Measurements from ENCODE around the gene GIMAP6.

DNA sequence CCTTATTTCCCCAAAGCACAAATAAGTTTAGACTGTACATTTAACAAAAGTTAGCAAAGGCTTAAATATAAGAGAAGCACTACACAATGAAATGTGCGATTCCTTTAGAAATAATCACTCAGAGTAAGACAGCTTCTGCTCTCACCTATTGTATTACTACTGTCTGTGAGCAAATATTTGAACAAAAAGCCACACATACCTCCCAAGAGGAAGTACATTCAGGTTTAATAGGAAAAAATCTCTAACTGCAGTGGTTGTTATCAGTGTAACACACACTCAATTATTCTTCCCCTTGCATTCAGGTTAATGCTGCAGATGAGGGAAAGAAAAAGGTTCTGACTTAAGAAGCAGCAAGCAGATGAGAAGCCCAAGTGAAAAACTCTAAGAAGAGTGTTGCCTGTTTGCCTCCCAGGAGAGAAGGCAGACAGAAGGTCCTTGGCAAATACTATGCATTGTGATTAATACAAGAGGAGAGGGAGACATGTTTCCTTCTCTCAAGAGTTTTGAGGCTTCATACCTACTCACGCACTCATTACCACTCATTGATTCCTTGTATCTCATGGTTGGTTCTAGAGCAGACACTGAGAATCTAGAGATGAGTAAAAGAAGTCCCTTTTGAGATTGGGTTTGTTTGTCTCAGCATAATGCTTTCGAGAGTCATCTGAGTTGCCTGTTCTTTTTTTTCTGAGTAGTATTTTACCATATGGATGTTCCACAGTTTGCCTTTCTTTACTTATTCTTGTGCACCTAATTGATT, 51.4 kb downstream of the GIMAP6 start:
- TF ChIP-seq, protein P1, sequence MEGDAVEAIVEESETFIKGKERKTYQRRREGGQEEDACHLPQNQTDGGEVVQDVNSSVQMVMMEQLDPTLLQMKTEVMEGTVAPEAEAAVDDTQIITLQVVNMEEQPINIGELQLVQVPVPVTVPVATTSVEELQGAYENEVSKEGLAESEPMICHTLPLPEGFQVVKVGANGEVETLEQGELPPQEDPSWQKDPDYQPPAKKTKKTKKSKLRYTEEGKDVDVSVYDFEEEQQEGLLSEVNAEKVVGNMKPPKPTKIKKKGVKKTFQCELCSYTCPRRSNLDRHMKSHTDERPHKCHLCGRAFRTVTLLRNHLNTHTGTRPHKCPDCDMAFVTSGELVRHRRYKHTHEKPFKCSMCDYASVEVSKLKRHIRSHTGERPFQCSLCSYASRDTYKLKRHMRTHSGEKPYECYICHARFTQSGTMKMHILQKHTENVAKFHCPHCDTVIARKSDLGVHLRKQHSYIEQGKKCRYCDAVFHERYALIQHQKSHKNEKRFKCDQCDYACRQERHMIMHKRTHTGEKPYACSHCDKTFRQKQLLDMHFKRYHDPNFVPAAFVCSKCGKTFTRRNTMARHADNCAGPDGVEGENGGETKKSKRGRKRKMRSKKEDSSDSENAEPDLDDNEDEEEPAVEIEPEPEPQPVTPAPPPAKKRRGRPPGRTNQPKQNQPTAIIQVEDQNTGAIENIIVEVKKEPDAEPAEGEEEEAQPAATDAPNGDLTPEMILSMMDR (IDR thresholded peaks at IDR 0.05), result no peak
- TF ChIP-seq ELF4 (CRISPR knock-in tag; IDR thresholded peaks at IDR 0.05; ENCODE audit: low read depth), result no peak
- no peak for TF ChIP-seq CREB1 (CRISPR knock-in tag; IDR thresholded peaks at IDR 0.05)
- TF ChIP-seq, protein P2, sequence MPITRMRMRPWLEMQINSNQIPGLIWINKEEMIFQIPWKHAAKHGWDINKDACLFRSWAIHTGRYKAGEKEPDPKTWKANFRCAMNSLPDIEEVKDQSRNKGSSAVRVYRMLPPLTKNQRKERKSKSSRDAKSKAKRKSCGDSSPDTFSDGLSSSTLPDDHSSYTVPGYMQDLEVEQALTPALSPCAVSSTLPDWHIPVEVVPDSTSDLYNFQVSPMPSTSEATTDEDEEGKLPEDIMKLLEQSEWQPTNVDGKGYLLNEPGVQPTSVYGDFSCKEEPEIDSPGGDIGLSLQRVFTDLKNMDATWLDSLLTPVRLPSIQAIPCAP (CRISPR knock-in tag; IDR thresholded peaks at IDR 0.05), result no peak
